DND-41 (cell line): ENCODE data around the gene AGAP5.

Experiments used
- ATAC-seq: fragments of 200-7000 bp; cut with Tn5 transposase; 3 replicates; pipeline ENCODE4 v1.9.1; 2021; ENCODE audit warnings: low read depth; ENCODE audit not compliant: insufficient read depth
- DNase-seq: peaks from one replicate; pipeline ENCODE4 v3.0.0-alpha.2; 2020
- H2AFZ ChIP-seq: 2 replicates; pipeline ENCODE4 v1.6.0; 2012; ENCODE audit warnings: low read depth, low read length
- H3K27ac ChIP-seq: 2 replicates; pipeline ENCODE4 v1.5.1; 2012; ENCODE audit warnings: low read length, inconsistent platforms
- H3K27me3 ChIP-seq: fragments of 200-600 bp; sonication (generic); 2 replicates; pipeline ENCODE4 v1.6.0; 2012; ENCODE audit warnings: low read length, mild to moderate bottlenecking, inconsistent platforms; ENCODE audit not compliant: insufficient read depth, poor library complexity
- H3K36me3 ChIP-seq: 2 replicates; pipeline ENCODE4 v1.5.1; 2012; ENCODE audit warnings: low read length, inconsistent platforms; ENCODE audit not compliant: insufficient read depth
- H3K4me1 ChIP-seq: 2 replicates; pipeline ENCODE4 v1.5.1; 2012; ENCODE audit warnings: mild to moderate bottlenecking, low read length; ENCODE audit not compliant: insufficient read depth
- H3K4me2 ChIP-seq: 2 replicates; pipeline ENCODE4 v1.6.0; 2012; ENCODE audit warnings: mild to moderate bottlenecking, moderate library complexity, low read length, inconsistent platforms; ENCODE audit not compliant: insufficient read depth
- H3K4me3 ChIP-seq, 2 experiments: fragments of 200-600 bp in 1 of 2; shearing (Covaris generic) in 1 of 2; 2 replicates each; pipeline ENCODE4 v1.5.1; 2012 to 2016; ENCODE audit warnings: inconsistent platforms in 2 of 2, low read length in 2 of 2, mild to moderate bottlenecking in 2 of 2, low read depth in 1 of 2, moderate library complexity in 1 of 2
- H3K79me2 ChIP-seq: 2 replicates; pipeline ENCODE4 v1.6.0; 2012; ENCODE audit warnings: low read length, inconsistent platforms; ENCODE audit not compliant: insufficient read depth
- H3K9ac ChIP-seq: 2 replicates; pipeline ENCODE4 v1.6.0; 2012; ENCODE audit warnings: low read depth, mild to moderate bottlenecking, inconsistent platforms, low read length, moderate library complexity
- H3K9me3 ChIP-seq: 2 replicates; pipeline ENCODE4 v1.5.1; 2012; ENCODE audit warnings: low read length, moderate library complexity, mild to moderate bottlenecking, inconsistent platforms; ENCODE audit not compliant: insufficient read depth, severe bottlenecking
- H4K20me1 ChIP-seq: 2 replicates; pipeline ENCODE4 v1.6.0; 2012; ENCODE audit warnings: low read length; ENCODE audit not compliant: insufficient read depth
- CTCF ChIP-seq: IDR thresholded peaks from 2 replicates; pipeline ENCODE4 v1.5.1; 2012; ENCODE audit warnings: borderline replicate concordance, low read length, moderate library complexity, mild to moderate bottlenecking; ENCODE audit not compliant: poor library complexity, severe bottlenecking; ENCODE audit errors: extremely low read depth
- EZH2 ChIP-seq: IDR thresholded peaks from 3 replicates; pipeline ENCODE4 v1.6.1; 2012; ENCODE audit warnings: borderline replicate concordance, low read depth, mild to moderate bottlenecking, moderate library complexity, low read length, inconsistent platforms; ENCODE audit not compliant: severe bottlenecking

Gene AGAP5

GRCh38 chr10:73734796-73735305 is 36.9 kb upstream of the AGAP5 start:
- Histone ChIP-seq H3K4me2 (no peak overlapping the region), H3K36me3 (peaks cover 24% of the 10 kb centered on the region), H4K20me1 (no peaks in the 10 kb centered on the region), H3K27ac (no peak overlapping the region), H2AFZ (no peak overlapping the region), H3K9ac (no peak overlapping the region), H3K4me3 (no peak overlapping the region), H3K79me2 (peaks cover 38% of the 10 kb centered on the region), H3K4me1 (peaks cover 24% of the 10 kb centered on the region), H3K9me3 (no peaks in the 10 kb centered on the region), H3K27me3 (no peaks in the 10 kb centered on the region)
- ATAC-seq = no peak
- no peak for DNase-seq
- TF ChIP-seq EZH2 (no peak), CTCF (no peak)

GRCh38 chr10:73734028-73734720 is 36.3 kb upstream of the AGAP5 start:
- no peak overlapping the region for H3K27ac ChIP-seq
- no peaks in the 10 kb centered on the region for H3K9me3 ChIP-seq
- no peaks in the 10 kb centered on the region for H3K27me3 ChIP-seq
- H4K20me1 ChIP-seq = no peaks in the 10 kb centered on the region
- no peak for ATAC-seq
- H3K4me2 ChIP-seq = no peak overlapping the region
- no peak for DNase-seq
- H3K9ac ChIP-seq = no peak overlapping the region
- TF ChIP-seq CTCF (no peak), EZH2 (no peak)
- peaks cover 43% of the 10 kb centered on the region for H3K79me2 ChIP-seq
- H2AFZ ChIP-seq = no peak overlapping the region
- peaks cover 29% of the 10 kb centered on the region for H3K4me1 ChIP-seq
- H3K36me3 ChIP-seq = peaks cover 24% of the 10 kb centered on the region
- H3K4me3 ChIP-seq = no peak overlapping the region

- Histone ChIP-seq H2AFZ (no peak overlapping the region), H3K4me1 (peaks cover 39% of the 10 kb centered on the region), H3K27me3 (no peaks in the 10 kb centered on the region), H3K4me3 (no peak overlapping the region), H3K4me2 (no peak overlapping the region), H3K9ac (no peak overlapping the region), H3K36me3 (peaks cover 26% of the 10 kb centered on the region), H4K20me1 (no peaks in the 10 kb centered on the region), H3K9me3 (no peaks in the 10 kb centered on the region), H3K27ac (no peak overlapping the region), H3K79me2 (peaks cover 47% of the 10 kb centered on the region)
- ATAC-seq (no peak), DNase-seq (no peak)
- TF ChIP-seq CTCF = no peak
These were observed 35.2 kb upstream of the AGAP5 start for GRCh38 chr10:73732931-73733623.
